Pancreas (tissue), 10 donors: ENCODE results near the gene SLC32A1. TPM values are rescaled to one million over a fixed set of nuclear protein-coding genes. Genes with fewer than 3 reads are reported as not detected.

ENCODE experiments used
- ATAC-seq, 4 donors: fragments of 200-7000 bp; cut with Tn5 transposase; one replicate each; pipeline versions ENCODE4 v1.8.0 to v1.9.1; 2020; ENCODE audit warnings: mild to moderate bottlenecking in 4 of 4, moderate library complexity in 4 of 4
- DNase-seq, 6 donors: peaks; one replicate each; pipeline ENCODE4 v3.0.0-alpha.2; 2020
- FAIRE-seq: peaks from 2 replicates; lab custom pipeline; 2012; peaks lifted over from hg19 to GRCh38; lab: Jason Lieb, UNC
- H3K27ac ChIP-seq, 4 donors: fragments of 200-600 bp; sonication (generic); 1 replicate in 3 of 4; 2 replicates in 1 of 4; pipeline versions ENCODE4 v1.5.0 to v1.8.0; 2020
- H3K27me3 ChIP-seq, 4 donors: fragments of 200-600 bp; one replicate each; pipeline ENCODE4 v1.8.0; 2021
- H3K36me3 ChIP-seq, 3 donors: fragments of 200-600 bp; sonication (generic) in 1 of 3; one replicate each; pipeline versions ENCODE4 v1.5.0 to v1.8.0; 2020 to 2021
- H3K4me1 ChIP-seq, 3 donors: fragments of 200-600 bp; one replicate each; pipeline ENCODE4 v1.8.0; 2021
- H3K4me3 ChIP-seq, 4 donors: fragments of 200-600 bp; sonication (generic) in 2 of 4; one replicate each; pipeline versions ENCODE4 v1.5.0 to v1.8.0; 2020 to 2021
- H3K9me3 ChIP-seq, 4 donors: fragments of 200-600 bp; one replicate each; pipeline ENCODE4 v1.8.0; 2021
- WGBS, 2 donors: extraction: QIAGEN DNeasy Blood & Tissue Kit; methylation state at CpG; one replicate each; pipeline ENCODE4 v1.1.7; 2013; 5-methylcytosine and 5-hydroxymethylcytosine counted together
- intact Hi-C, 3 donors: fragments of 100-400 bp; cut with DNase I; formaldehyde crosslinking; loops; one replicate each; pipeline versions ENCODE4 v1.11.1 to v1.14.2; 2022
- polyA plus RNA-seq, 2 donors: library from polyadenylated mRNA; stranded (reverse); fragments of 200-250 nt; gene quantifications; one replicate each; pipeline ENCODE4 v1.2.3, GENCODE V29; 2013
- total RNA-seq, 6 donors: library from RNA; stranded (reverse); fragmentation: NEBNext Ultra II Directional in 4 of 6; extraction: Animal tissue kit (Norgen Biotek cat#: 25700) in 4 of 6; gene quantifications; one replicate each; pipeline versions ENCODE4 v1.2.1 to v1.2.4, GENCODE V29; 2021 to 2023
- TF ChIP-seq, protein P1 (sequence below), 4 donors: fragments of 200-600 bp; sonication (generic) in 3 of 4; IDR thresholded peaks; one replicate each; pipeline versions ENCODE4 v1.5.0 to v1.8.0; 2021; ENCODE audit warnings: antibody characterized with exemption in 4 of 4
- donor health status: healthy with polysubstance abuse.
- donor health status: DM: no; HTN: no; CAD: no; lungs with moderate emphysema.
- donor health status: DM: no; HTN: no; CAD: no.
- donor health status: control.
- donor health status: control.
- donor health status: Bipolar disorder and iron deficiency.
- donor health status: DM: yes; HTN: yes; CAD: no.
- donor health status: DM: no; HTN: no; CAD: no.
- donor health status: DM: no; HTN: no; CAD: no.
- donor health status: DM: yes; HTN: yes; CAD: no.

The SLC32A1 gene
- total and polyA plus RNA-seq, 8 donors = not detected

GRCh38 chr20:38766071-38766470 lies 41.8 kb downstream of the SLC32A1 start:
- peaks cover 0 to 27% (median 3%) of the 10 kb centered on the region in 3 donors for H3K36me3 ChIP-seq
- H3K9me3 ChIP-seq = no peaks in the 10 kb centered on the region
- DNase-seq (no peak), ATAC-seq (peak in 2 of 4 donors; percentile 41 to 53), FAIRE-seq (no peak)
- H3K27me3 ChIP-seq = no peaks in the 10 kb centered on the region
- H3K4me3 ChIP-seq = no peak overlapping the region
- H3K4me1 ChIP-seq = peaks cover 13 to 20% (median 14%) of the 10 kb centered on the region in 3 donors
- intact Hi-C loops = loop anchor here in 1 of 3 donors (5.0 kb wide), 1 partner anchor 186 kb away; no protein-coding TSS in a partner anchor
- H3K27ac ChIP-seq = no peak overlapping the region
- TF ChIP-seq, protein P1, sequence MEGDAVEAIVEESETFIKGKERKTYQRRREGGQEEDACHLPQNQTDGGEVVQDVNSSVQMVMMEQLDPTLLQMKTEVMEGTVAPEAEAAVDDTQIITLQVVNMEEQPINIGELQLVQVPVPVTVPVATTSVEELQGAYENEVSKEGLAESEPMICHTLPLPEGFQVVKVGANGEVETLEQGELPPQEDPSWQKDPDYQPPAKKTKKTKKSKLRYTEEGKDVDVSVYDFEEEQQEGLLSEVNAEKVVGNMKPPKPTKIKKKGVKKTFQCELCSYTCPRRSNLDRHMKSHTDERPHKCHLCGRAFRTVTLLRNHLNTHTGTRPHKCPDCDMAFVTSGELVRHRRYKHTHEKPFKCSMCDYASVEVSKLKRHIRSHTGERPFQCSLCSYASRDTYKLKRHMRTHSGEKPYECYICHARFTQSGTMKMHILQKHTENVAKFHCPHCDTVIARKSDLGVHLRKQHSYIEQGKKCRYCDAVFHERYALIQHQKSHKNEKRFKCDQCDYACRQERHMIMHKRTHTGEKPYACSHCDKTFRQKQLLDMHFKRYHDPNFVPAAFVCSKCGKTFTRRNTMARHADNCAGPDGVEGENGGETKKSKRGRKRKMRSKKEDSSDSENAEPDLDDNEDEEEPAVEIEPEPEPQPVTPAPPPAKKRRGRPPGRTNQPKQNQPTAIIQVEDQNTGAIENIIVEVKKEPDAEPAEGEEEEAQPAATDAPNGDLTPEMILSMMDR (IDR thresholded peaks at IDR 0.05) = no peak
- 33 to 37% methylated on average over 4 of the region's 4 CpGs for WGBS, 2 donors

GRCh38 chr20:38769376-38770295 lies 45.4 kb downstream of the SLC32A1 start:
- ATAC-seq (no peak), FAIRE-seq (no peak), DNase-seq (no peak)
- Histone ChIP-seq H3K9me3 (no peaks in the 10 kb centered on the region), H3K36me3 (peaks cover 0 to 48% (median 3%) of the 10 kb centered on the region in 3 donors), H3K27ac (no peak overlapping the region), H3K27me3 (no peaks in the 10 kb centered on the region), H3K4me1 (peaks cover 10 to 20% (median 14%) of the 10 kb centered on the region in 3 donors), H3K4me3 (no peak overlapping the region)
- intact Hi-C loops = loop anchor here in 1 of 3 donors (5.0 kb wide), 1 partner anchor 183 kb away; no protein-coding TSS in a partner anchor
- WGBS, 2 donors = 93 to 97% methylated on average over 13 of the region's 13 CpGs
- TF ChIP-seq, protein P1 (IDR thresholded peaks at IDR 0.05) = no peak

DNA sequence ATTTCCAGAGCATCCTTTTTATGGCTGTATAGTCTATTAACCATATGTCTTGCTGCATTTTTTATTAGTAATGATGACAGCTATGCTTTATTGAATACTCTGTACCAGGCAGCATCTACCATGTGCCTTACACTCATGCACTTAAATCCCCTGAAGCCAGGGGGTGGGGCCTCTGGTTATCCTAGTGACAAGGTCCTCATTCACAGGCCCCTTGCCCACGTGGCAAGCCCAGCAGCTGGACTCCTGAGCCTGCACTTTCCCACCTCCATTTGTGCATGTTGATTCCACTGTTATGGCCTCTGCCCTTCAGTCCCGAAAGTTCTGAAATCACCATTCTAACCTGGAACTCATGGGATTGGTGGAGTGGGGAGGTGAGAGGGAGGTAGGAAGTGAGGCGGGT lies 46.3 kb downstream of the SLC32A1 start:
- peaks cover 0 to 48% (median 3%) of the 10 kb centered on the region in 3 donors for H3K36me3 ChIP-seq
- DNase-seq = no peak
- no peak overlapping the region for H3K4me3 ChIP-seq
- intact Hi-C loops = no loop called here
- H3K4me1 ChIP-seq = peaks cover 5 to 15% (median 10%) of the 10 kb centered on the region in 3 donors
- ATAC-seq = no peak
- H3K27ac ChIP-seq = no peak overlapping the region
- 87 to 91% methylated on average over 3 of the region's 3 CpGs for WGBS, 2 donors
- TF ChIP-seq, protein P1 (IDR thresholded peaks at IDR 0.05) = no peak
- H3K27me3 ChIP-seq = no peaks in the 10 kb centered on the region
- H3K9me3 ChIP-seq = no peaks in the 10 kb centered on the region
- no peak for FAIRE-seq

- WGBS, 2 donors = 86 to 88% methylated on average over 7 of the region's 7 CpGs
- FAIRE-seq = no peak
Observed at GRCh38 chr20:38770970-38771369, 46.7 kb downstream of the SLC32A1 start.

More at GRCh38 chr20:38770970-38771369, 46.7 kb downstream of the SLC32A1 start:
- no peak overlapping the region for H3K27ac ChIP-seq
- H3K4me3 ChIP-seq = no peak overlapping the region
- H3K36me3 ChIP-seq = peaks cover 0 to 48% (median 3%) of the 10 kb centered on the region in 3 donors
- no peaks in the 10 kb centered on the region for H3K9me3 ChIP-seq
- intact Hi-C loops = no loop called here
- DNase-seq = no peak
- TF ChIP-seq, protein P1 (IDR thresholded peaks at IDR 0.05) = no peak
- ATAC-seq = no peak
- no peaks in the 10 kb centered on the region for H3K27me3 ChIP-seq
- peaks cover 1 to 11% (median 5%) of the 10 kb centered on the region in 3 donors for H3K4me1 ChIP-seq
